Medulla oblongata (tissue), 1 donor: ENCODE data around the gene HSF5.
"Not testable (repeated sequence)": the region's sequence is repeated elsewhere in the genome, so short reads cannot be mapped to it uniquely, and the experiment has no call there.

Source experiments
- DNase-seq: peaks from one replicate; pipeline ENCODE4 v3.0.0-alpha.2; 2015; ENCODE audit errors: extremely low spot score

HSF5 gene

DNA sequence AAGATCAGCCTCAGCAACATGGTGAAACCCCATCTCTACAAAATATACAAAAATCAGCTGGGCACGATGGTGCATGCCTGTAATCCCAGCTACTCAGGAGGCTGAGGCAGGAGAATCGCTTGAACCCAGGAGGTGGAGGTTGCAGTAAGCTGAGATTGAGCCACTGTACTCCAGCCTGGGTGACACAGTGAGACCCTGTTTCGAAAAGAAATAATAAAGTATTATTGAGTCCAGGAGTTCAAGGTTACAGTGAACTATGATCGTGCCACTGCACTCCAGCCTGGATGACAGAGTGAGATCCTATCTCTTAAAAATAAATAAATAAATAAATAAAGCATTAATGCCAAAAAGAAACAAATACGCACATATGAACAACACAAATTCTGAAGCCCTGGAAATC lies 6.4 kb downstream of the HSF5 start:
- not testable (repeated sequence) for DNase-seq

DNA sequence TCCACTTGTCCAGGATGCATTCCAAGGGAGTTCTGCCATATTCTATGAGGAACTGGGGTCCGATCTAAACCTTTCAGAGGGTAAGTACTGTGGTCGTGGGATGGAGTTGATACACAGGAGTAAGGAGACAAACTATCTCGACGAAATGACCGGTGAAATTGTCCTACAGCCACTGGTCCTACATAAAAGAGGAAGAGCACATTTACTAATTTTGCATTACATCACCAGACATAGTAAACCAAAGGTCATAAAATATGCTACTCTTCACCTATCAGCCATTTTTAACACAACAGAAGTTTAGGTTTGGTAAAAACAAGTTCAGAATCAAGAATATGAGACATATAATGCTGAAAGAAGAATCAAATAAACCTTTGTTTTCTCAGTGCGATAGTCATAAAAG lies 8.1 kb downstream of the HSF5 start:
- no peak for DNase-seq

DNA sequence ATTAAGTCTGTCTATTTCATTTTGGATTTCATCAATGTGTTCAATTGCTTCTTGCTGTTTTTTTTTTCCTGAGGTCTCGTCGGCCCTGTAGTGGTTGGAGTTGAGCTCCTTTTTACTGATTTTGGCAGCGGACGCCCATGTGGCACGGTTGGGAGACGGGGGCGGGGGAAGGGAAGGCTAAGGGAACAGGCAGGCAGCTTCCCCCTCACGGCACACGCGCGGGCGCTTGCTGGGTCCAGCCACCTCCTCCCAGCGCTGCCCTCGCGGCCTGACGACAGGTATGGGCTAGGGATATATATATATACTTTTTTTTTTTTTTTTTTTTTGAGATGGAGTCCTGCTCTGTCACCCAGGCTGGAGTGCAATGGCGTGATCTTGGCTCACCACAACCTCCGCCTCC lies 11.4 kb downstream of the HSF5 start:
- no peak for DNase-seq

DNA sequence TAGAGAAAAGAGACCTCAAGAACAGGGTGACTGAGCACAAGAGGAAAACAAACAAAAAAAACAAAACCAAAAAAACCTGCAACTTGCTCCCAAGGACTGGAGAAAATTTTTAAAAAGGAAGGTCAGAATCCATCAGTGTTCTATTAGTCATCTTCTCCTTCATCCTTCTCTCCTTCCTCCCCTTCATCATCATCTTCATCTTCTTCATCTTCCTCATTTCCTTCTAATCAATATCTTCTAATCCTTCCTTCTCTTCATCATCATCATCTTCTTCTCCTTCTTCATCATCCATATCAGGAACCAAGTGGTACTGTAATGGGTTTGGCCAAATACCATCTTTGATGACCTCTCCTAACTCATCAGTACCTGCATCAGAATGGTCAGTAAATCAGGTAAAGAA lies 12.2 kb downstream of the HSF5 start:
- no peak for DNase-seq

DNA sequence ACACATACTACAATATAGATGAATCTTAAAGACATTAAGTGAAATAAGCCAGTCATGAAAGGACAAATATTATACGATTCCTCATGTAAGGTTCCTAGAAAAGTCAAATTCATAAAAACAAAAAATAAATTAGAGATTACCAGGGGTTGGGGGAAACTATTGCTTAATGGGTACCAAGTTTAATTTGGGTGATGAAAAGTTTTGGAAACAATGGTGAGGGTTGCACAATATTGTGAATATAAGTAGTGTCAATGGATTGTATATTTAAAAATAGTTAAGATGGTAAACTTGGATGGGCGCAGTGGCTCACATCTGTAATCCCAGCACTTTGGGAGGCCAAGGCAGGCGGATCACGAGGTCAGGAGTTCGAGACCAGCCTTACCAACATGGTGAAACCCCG lies 17.9 kb downstream of the HSF5 start:
- no peak for DNase-seq

DNA sequence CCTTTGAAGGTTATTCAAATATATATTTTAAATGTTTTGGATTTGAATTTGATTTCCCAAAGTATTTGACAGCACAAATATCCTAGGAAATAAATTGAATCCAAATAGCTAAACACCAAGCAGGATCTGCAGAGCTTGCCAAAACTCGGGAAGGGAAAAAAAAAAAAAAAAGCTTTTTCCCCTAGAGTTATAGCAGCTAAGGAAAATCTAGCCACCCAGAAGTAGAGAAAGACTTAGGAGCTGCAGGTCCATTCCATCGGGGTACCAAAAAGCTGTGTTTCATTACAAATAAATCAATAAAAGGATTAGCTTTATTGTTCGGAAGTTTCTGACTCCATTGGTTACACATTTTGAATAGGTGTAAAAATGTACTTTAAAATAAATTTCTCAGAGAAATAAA lies 19.3 kb downstream of the HSF5 start:
- no peak for DNase-seq

DNA sequence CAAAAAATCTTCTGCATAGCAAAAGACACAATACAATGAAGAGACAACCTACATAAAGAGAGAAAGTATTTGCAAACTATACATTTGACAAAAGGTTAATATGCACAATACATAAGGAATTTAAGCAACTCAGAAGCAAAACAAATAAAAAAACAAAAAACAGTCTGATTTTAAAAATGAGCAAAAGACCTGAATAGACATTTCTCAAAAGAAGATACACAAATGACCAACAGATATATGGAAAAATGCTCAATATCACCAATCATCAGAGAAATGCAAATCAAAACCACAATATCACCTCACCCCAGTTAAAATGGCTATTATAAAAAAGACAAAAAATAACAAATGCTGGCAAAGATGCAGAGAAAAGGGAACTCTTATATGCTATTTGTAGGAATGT lies 32.7 kb downstream of the HSF5 start:
- no peak for DNase-seq

DNA sequence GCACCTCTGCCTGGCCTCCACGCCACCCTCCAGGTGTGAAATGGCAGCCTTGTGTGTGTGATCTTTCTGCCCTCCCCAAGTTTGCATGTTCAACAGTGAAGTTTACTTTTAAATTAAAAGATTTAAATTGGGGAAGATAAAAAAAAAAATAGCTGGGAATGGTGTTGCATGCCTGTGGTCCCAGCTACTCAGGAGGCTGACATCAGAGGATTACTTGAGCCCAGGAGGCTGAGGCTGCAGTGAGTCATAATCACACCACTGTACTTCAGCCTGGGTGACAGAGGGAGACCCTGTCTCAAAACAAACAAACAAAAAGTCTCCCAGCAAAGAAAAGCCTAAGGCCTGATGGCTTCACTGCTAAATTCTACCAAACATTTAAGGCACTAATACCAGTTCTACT lies 35.5 kb downstream of the HSF5 start:
- no peak for DNase-seq

DNA sequence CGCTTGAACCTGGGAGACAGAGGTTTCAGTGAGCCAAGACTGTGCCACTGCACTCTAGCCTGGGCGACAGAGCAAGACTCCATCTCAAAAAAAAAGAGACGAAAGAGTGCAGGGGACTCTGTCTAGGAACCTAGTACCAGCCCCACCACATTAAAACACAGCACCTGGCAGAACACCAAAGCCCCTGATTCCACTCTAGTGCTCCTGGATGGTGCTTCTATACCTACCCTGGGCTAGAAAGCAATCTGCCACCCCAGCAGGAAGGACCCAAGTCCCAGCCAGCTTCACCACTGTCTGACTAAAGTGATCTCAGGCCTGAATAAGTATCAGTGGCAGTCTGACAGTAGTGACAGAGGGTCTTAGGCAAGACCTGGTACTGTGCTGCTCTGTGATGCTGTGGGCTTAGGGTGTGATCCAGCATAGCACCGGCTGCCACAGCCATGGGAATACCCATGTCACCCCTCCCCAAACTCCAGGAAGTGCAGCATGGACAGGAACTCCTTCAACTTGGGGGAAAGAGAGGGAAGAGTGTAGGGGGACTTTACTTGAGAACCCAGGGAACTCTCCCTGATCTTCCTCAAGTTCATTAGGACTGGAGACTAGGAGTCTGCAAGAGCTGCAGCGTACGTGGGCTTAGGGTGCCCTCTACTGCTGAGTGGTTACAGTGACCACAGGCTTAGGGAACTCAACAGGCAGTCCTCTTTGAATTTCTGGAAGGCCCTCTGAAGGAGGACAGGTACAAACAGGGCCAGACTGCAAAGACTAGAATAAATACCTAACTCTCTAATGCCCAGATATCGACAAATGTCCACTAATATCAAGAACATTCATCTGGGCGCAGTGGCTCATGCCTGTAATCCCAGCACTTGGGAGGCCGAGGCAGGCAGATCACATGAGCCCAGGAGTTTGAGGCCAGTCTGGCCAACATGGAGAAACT lies 40.9 kb downstream of the HSF5 start:
- peak; percentile 68 for DNase-seq

DNA sequence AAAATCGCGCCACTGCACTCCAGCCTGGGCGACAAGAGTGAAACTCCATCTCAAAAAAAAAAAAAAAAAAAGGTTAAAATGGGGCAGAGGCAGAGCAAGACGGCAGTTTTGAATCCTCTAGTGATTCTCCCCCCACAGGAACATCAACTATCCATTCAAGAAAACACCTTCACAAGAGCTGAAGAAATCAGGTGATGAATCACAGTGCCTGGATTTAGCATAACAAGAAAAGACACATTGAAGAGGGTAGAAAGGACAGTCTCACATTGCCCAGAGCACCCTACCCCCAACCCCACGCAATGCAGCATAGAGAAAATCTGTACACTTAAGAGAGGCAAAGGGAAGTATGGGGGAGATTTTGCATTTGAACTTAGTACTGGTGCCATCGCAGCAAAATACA lies 42.1 kb downstream of the HSF5 start:
- no peak for DNase-seq

DNA sequence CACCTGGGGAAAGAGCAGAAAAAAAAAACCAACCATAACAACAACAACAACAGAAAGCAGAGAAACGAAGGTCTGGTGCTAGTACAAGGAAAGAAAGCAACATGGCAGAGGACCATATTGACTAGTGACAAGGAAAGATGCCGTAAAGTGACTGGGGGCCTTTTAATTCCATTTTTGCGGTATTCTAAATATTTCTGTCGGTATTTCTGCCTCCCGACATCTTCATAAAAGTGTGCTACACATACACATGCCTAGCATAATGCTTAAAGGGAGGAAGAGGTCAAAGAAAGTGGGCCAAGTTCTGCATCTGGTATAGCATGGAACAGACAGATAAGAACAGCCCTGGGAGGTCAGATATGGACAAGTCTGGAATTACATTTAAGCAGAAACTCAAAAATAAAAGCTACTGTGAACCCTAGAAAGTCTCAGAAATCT lies 51.4 kb downstream of the HSF5 start:
- DNase-seq, result no peak

DNA sequence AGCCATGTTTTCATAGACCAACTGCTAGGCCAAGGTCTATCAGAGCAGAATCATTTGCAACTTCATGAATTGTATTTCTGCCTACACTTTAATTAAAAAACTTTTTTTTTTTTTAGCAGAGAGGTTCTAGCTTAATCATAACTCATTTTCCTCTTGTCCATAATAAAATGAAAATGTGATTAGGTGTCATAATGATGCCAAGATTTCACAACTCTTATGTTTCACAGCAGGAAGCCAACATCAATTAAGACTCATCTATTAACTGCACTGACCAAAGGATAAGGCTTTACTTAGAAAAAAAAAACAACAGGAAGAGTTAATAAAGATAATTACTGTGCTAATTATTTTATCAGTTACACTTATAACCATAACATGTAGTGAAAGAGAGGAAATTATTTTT lies 52.0 kb downstream of the HSF5 start:
- DNase-seq, result no peak

DNA sequence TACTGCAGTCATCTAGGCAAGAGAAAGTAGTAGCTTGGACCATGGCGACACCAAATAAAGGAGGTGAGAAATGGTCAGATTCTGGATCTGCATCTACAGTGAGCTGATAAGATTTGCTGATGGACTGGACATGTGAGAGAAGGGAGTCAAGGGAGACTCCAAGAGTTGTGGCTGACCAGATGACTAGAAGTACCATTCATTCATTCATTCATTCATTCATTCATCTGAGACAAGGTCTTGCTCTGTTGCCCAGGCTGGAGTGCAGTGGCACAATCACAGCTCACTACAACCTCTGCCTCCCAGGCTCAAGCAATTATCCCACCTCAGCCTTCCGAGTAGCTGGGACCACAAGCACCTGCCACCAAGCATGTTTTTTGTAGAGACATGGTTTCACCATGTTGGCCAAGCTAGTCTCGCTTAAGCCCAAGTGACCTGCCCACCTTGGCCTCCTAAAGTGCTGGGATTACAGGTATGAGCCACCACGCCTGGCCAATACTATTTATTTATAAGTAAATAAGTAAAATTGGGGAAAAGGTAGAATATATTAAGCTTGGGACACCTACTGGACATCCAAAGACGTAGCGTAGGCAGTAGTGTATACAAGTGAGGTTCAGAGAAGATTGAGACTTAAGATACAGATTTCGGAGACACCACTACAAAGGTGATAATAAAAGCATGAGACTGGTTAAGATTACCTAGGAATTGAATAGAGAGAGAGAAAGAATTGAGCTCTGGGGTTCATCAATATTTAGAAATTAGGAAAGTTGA lies 55.2 kb downstream of the HSF5 start:
- no peak for DNase-seq

DNA sequence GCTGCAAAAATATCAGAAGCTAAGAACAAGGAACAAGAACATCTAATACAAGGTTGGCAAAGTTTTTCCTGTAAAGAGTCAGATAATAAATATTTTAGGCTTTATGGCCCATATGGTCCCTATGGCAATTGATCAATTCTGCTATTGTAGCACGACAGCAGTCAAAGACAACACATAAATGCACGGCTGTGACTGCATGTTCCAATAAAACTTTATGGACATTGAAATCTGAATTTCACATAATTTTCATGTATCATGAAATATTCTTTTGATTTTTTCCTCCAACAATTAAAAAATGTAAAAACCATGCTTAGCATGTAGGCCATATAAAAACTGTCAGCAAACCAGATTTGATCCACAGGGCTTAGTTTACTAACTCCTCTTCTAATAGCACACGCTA lies 60.4 kb downstream of the HSF5 start:
- DNase-seq, result no peak

DNA sequence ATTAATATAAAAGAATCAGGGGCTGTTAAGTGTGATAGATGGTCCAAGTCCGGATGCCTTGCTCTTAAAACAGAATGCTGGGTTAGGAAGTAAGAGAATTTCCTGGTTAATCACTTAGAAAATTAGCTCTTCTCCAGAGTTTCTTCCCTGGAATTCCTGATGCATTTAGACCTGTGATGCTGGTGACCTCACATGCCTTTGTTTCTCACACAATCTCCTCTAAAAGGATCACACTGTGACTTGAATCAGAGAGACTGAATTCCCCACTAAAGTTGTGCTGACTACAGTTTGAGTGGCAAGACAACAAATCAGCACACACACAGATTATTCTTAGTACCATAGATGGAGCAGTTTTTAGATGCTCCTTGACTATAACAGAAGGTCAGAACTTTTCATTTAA lies 66.5 kb downstream of the HSF5 start:
- no peak for DNase-seq

DNA sequence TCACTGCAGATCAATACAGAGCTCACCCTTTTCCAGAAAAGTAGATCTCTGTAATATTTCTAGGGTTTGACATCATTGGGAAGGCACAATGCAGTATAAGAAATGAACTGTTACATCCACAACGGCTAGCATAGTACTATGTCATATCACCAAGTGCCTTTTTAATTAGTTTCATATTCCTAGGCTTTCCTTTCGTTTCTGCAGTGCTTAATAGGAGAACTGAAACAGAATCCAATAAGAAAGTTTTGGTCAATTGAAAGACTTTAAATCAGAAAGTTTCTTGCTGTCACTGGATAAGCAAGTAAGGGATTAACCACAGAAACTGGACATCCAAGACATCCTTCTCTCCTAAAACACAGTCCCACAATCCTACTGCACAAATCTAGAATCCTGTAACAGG lies 67.4 kb downstream of the HSF5 start:
- DNase-seq, result no peak

DNA sequence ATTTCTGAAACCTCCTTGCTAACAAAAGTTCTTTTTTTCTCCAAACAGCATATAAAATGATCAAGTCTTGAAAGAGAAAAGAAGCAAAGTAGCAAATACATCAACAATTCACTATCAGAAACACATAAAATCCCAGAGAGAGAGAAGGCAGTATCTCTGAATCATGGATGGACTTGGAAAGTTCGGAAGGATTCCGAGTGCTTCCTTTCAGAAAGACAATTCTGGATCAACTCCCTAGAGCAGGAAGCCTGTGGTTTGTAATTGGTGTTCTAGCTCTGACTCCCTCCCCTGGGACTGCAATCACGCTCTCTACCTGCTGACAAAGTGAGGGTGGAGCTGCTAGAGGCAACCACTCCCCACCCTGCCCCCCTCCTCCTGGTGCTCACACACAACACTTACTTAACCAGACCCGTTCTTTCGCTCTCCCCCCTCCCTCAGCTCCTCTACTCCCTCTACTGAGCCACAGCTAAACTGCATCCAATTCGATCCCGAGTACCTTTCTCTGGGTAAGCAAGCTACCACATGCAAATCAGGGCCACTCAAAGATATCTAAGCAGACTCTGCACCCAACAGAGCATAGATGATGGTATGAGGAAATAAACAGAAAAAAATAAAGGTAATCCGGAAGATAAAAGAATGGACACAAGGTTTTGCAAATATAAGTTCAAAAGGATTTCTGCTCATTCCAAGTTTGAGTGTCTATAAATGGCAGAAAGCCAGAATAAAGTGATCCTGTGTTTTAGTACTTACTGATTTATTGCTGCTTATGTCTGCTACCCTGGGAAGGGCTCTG lies 70.7 kb downstream of the HSF5 start, which contains the start of gene RNF43:
TSS of gene RNF43 (minus strand) at position 235 of the 793 bp plus-strand sequence. CDS start 1,957 bp downstream, outside the sequence.
- peak; percentile 92 for DNase-seq

DNA sequence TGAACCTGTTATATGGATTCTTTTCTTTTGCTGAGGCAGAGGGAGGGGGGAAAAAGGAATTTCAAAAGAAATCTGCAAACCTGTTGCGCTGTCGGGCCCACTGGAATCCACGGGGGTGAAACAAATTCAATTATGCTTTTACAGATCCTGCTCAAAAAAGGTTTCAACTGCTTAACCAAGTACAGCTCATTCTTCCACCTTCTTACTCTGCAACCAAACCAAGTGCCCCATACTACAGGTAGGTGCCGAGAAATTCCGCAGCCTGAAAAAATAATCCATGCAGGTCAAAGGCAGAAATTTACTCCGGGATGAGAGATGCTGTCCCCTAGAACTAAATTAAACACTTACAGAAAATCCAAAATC lies 71.3 kb downstream of the HSF5 start:
- DNase-seq, result no peak

DNA sequence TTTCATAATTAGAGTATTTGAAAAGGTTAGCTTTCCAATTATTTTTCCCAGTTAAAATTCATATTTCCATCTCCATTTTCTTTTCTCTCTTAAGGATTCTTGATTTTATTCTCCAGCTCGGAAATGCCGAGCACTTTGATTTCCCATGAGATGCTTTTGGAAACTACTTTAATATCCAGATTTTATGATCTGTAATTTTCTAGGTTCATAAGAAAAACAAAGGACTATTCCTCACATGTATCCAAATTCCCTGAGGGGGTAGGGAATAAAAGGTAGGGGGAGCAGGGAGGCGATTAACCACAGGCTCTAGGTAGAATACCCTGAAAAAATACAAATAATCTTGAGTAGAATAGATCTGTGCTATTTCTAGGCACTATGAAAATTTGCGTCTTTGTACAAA lies 71.8 kb downstream of the HSF5 start:
- no peak for DNase-seq

DNA sequence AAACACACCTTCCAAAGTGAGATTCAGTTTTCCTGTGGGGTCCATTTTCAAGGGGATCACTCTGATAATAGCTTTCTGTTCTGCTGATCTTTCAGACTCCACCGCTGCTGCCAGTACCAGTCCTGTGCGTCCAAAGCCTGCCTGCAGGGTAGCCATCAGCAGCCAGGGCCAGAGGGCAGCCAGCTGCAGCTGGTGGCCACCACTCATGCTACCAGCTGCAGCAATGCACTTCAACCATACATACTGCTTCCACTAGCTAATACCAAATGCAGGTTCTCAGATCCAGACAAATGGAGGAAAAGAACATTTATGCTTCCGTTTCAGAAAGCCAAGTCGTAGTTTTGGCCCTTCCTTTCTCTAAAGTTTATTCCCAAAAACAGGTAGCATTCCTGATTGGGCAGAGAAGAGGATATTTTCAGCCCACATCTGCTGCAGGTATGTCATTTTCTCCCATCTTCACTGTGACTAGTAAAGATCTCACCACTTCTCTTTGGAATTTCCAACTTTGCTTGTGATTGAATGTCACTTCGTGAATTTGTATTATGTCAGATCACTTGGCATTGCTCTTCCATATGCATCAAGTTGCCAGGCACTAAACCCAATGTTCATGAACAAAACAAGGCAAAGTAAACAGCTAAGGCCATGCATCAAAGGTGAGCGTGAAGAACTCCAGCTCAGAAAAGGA lies 72.7 kb downstream of the HSF5 start:
- no peak for DNase-seq

DNA sequence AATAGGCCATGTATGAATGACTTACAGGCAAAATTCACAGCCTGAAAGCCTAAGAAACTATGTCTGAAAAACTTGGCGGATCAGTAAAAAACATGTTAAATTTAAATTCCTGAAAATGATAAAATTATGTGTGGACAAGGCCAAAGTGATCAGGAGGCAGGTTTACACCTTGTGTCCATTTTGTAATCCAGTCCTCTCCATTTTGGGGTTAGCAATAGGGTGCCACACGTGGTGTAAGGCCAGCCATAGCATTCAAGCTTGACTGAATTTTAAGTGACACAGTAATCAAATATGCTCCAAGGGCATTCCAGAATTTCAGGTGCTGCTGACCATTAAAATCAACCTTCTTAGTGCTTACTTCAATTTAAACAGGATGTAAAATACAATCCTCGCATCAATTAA lies 73.6 kb downstream of the HSF5 start:
- no peak for DNase-seq

DNA sequence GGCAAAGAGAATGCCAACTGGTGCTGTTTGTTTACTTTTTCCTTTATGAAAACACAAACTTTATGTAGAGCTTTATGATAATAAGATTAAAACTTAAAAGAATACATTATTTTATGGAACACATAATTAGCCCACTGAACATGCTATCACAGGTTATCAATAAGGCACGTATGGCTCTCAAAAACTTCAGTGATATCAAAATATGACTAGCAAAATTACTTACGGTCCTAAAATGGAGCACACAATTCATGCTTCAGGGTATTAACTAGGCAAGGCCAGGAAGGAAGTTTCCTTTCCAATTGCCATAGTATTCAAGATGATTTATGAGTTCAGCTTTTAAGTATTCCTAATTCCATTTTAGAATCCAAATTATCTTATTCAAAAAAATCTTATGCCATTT lies 74.5 kb downstream of the HSF5 start:
- DNase-seq, result no peak
